ENCODE results near the gene NMNAT3.

- TF ChIP-seq CTCF (conservative IDR thresholded peaks at IDR 0.05; ENCODE audit: low read depth, low read length): no peak
- no peak for TF ChIP-seq EZH2phosphoT487 (IDR thresholded peaks at IDR 0.05; ENCODE audit: borderline replicate concordance, low read length)
Observed at GRCh38 chr3:139528924-139529323, 148.8 kb downstream of the NMNAT3 start.
